NCI-H2196 (cell line): ENCODE results near the gene SPTLC2.
A peak's percentile ranks its signal among the peaks of the same experiment; 100 is the strongest.
"Not testable (repeated sequence)": the region's sequence is repeated elsewhere in the genome, so short reads cannot be mapped to it uniquely, and the experiment has no call there.

Experiments used
- DNase-seq: peaks from one replicate; lab custom pipeline; 2025; ENCODE audit not compliant: unreplicated experiment; lab: John Stamatoyannopoulos, UW

SPTLC2 gene

GRCh38 chr14:77616454-77617229, at the start of gene SPTLC2:
Gene SPTLC2 (minus strand): TSS chr14:77616637. CDS start chr14:77616579, 58 bp downstream.
- DNase-seq = peak; percentile 99

DNA sequence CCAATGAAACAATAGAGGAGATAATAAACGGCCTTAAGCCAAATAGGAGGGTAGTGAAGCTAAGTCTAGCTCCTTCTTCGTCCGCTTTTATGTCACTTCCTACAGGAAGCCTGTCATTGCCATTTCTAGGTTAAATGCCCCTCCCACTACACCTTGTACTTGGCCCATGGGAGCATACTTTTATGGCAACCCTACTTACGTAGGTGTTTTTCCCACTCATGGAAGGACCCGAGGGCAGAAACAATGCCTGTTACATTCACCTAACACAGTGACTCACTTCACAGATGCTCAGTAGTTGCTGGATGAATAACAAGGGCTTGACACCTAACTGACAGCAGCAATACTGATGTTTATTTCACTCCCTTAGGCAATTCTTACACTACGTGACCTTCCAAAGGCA, 46.9 kb upstream of the SPTLC2 start:
- no peak for DNase-seq

- not testable (repeated sequence) for DNase-seq
Measured at GRCh38 chr14:77661562-77661961, 45.1 kb upstream of the SPTLC2 start.

DNA sequence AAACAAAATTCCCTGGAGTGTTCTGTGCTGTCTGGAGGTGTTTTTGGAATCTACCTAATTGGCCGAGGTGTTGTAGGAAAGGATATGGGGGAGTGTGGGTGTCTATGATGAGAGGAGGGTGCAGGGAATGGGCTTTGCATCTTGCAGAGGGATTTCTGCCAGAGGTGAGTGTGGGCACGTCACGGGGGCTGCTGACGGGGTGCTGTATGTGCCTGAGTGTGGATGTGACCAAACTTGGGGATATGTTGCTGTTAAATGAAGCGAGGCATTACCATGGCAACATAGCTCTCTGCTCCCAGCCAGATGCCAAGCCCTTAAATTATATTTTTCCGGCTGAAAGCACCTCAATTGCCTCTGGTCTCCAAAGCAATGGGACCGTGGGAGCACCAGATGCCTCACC, 44.3 kb upstream of the SPTLC2 start:
- DNase-seq = no peak

DNA sequence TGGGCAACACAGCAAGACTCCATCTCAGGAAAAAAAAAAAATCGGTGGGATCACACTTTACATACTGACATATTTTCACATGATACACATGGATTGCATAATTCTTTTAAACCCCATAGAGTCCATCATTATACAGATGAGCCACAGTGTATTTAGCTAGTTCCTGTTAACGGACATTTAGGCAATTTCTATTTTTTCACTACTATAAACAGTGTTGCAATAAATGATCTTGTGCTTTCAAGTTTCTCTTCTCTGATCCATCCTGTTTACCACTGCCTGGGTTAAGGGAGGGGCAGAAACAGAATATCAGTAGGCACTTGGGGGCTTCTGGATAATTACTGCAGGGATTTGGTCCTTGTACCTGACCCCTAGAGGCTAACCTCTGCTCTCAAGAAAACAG, 43.4 kb upstream of the SPTLC2 start:
- DNase-seq = no peak

- DNase-seq = no peak
Measured at GRCh38 chr14:77657280-77657679, 40.8 kb upstream of the SPTLC2 start.

GRCh38 chr14:77654001-77654441, 37.6 kb upstream of the SPTLC2 start:
- no peak for DNase-seq

DNA sequence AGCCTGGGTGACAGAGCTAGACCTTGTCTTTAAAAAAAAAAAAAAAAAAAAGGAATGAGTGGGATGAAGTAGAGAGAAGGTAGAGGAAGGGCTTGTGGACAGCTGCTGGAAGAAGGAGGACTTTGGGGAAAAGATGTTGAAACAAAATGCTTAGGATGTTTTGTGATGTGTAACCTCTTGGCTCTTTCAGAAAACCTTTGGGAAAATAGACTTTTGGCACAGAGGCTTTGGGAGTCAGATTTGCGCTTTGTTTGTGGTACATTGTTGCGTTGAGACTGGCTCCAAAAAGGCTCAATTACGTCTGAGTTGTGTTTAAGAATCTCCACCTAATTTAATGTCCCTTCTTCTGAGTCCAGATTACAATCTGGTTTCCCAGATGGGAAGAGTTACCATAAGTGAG, 32.9 kb upstream of the SPTLC2 start:
- DNase-seq = no peak

GRCh38 chr14:77648520-77649200, 32.2 kb upstream of the SPTLC2 start:
- DNase-seq = no peak

- DNase-seq = no peak
Measured at GRCh38 chr14:77647853-77648252, 31.4 kb upstream of the SPTLC2 start.

- no peak for DNase-seq
Measured at GRCh38 chr14:77646907-77647306, 30.5 kb upstream of the SPTLC2 start.

GRCh38 chr14:77645520-77646230, 29.2 kb upstream of the SPTLC2 start:
- no peak for DNase-seq

GRCh38 chr14:77642407-77642806, 26.0 kb upstream of the SPTLC2 start:
- no peak for DNase-seq

GRCh38 chr14:77641534-77642341, 25.3 kb upstream of the SPTLC2 start:
- DNase-seq = no peak

GRCh38 chr14:77640756-77641533, 24.5 kb upstream of the SPTLC2 start:
- DNase-seq = no peak

GRCh38 chr14:77638771-77639171, 22.3 kb upstream of the SPTLC2 start:
- DNase-seq = no peak

- DNase-seq = not testable (repeated sequence)
Measured at GRCh38 chr14:77635869-77636268, 19.4 kb upstream of the SPTLC2 start.

GRCh38 chr14:77635466-77635865, 19.0 kb upstream of the SPTLC2 start:
- DNase-seq = not testable (repeated sequence)

DNA sequence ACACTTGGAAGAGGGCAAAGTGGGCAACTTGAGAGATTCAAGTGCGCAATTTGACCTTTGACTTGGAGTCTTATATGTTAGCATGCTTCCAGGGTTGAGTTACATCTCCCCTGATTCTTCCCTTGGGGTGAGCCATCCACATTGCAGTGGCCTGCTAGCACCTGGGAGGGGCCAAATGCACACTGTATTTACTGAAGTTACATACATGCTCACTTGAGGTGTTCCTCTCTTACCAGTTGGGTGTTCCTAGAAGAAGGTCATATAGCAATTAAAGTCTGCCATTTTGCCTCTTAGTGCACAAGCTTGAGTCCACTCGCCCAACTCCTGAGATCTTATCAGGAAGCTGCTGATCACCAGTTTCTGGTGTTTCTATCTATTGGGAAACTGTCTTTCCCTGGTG, 13.7 kb upstream of the SPTLC2 start:
- no peak for DNase-seq

GRCh38 chr14:77625360-77625759, 8.9 kb upstream of the SPTLC2 start:
- no peak for DNase-seq
